ENCODE results near the gene NIPAL4.

DNA sequence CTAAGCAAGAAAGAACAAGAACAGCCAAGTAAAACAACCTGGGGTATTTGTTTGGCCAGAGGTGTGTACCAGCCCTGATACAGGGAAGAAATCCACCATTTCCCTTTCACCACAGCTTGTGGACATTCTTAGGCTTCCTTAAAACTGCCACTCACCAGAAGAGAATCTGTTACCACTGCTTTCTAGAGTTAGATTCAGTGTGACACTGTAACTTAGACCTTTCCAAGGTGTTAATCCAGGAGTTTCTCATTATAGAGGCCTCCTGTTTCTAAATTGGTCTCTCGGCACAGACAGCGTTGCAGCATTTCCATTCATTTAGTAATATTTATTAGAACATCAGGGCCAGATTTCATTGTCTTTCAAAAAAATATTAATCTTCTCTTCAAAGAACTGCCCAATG lies 55.0 kb downstream of the NIPAL4 start:
- TF ChIP-seq MYC (IDR thresholded peaks at IDR 0.05; ENCODE audit: borderline replicate concordance, low read length) (no peak), PBX3 (IDR thresholded peaks at IDR 0.05) (no peak), BCL3 (IDR thresholded peaks at IDR 0.05) (no peak), FOSL2 (IDR thresholded peaks at IDR 0.05) (no peak), FOSL2 (CRISPR knock-in tag; IDR thresholded peaks at IDR 0.05) (no peak), POLR2A (IDR thresholded peaks at IDR 0.05; ENCODE audit: low read length) (no peak), JUN (IDR thresholded peaks at IDR 0.05) (no peak), USF2 (IDR thresholded peaks at IDR 0.05) (no peak), RAD21 (conservative IDR thresholded peaks at IDR 0.05 in 1 of 2, IDR thresholded peaks at IDR 0.05 in 1 of 2) (no peak), BHLHE40 (IDR thresholded peaks at IDR 0.05; ENCODE audit: low read depth, low read length) (no peak), EP300 (IDR thresholded peaks at IDR 0.05) (no peak), SMC3 (IDR thresholded peaks at IDR 0.05) (no peak), RARB (CRISPR knock-in tag; IDR thresholded peaks at IDR 0.05) (no peak)
- TF ChIP-seq, protein P1, sequence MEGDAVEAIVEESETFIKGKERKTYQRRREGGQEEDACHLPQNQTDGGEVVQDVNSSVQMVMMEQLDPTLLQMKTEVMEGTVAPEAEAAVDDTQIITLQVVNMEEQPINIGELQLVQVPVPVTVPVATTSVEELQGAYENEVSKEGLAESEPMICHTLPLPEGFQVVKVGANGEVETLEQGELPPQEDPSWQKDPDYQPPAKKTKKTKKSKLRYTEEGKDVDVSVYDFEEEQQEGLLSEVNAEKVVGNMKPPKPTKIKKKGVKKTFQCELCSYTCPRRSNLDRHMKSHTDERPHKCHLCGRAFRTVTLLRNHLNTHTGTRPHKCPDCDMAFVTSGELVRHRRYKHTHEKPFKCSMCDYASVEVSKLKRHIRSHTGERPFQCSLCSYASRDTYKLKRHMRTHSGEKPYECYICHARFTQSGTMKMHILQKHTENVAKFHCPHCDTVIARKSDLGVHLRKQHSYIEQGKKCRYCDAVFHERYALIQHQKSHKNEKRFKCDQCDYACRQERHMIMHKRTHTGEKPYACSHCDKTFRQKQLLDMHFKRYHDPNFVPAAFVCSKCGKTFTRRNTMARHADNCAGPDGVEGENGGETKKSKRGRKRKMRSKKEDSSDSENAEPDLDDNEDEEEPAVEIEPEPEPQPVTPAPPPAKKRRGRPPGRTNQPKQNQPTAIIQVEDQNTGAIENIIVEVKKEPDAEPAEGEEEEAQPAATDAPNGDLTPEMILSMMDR (IDR thresholded peaks at IDR 0.05) = no peak
- TF ChIP-seq, protein P2, sequence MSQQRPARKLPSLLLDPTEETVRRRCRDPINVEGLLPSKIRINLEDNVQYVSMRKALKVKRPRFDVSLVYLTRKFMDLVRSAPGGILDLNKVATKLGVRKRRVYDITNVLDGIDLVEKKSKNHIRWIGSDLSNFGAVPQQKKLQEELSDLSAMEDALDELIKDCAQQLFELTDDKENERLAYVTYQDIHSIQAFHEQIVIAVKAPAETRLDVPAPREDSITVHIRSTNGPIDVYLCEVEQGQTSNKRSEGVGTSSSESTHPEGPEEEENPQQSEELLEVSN (IDR thresholded peaks at IDR 0.05; ENCODE audit: borderline replicate concordance, low read depth) = no peak

Measured in A549 (cell line).